AML-193 (cell line): ENCODE results near the gene CYBC1.

Source experiments
- DNase-seq, 2 experiments: peaks; one replicate each; lab custom pipeline; 2025; lab: John Stamatoyannopoulos, UW

CYBC1 gene

DNA sequence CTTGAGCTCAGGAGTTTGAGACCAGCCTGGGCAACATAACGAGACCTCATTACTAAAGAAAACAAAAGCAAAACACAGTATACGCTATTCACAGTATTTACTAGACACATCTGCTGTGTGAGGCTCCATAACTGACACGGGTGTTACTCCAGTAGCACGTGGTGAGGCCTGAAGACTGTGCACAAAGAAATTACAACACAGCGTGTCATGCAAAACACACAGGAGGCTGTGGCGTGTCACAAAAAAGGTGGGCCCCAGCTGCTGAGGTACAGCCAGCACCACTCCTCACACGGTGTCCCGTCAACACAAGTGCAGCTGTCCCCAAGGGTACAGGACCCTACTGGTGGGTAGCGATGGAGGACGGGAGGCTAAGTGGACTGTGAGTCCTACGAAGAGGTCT, 2.7 kb downstream of the CYBC1 start:
- no peak for DNase-seq

- DNase-seq = no peak
Observed at GRCh38 chr17:82446649-82447048, 3.9 kb downstream of the CYBC1 start.

DNA sequence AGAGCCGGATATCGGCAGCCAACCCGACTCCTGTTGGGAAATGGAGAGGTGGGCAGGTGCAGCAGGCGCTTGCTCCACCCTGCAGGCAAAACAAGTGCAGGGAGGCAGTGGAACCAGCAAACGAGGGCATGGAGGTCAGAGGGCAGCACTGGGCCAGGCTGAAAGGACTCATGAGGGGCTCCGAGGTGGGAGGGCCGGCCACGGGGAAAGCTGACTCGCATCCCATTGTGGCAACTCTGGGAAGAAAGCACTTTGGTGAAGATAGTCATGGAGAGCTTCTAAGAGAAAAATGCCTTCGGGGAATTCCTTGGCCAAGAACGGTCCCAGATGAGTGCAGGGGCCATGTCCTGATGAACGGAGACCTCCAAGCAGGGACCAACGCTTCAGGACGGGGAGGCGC, 4.4 kb downstream of the CYBC1 start:
- DNase-seq = no peak

- DNase-seq = no peak
Observed at GRCh38 chr17:82445542-82445941, 5.0 kb downstream of the CYBC1 start.

- no peak for DNase-seq
Observed at GRCh38 chr17:82444941-82445521, 5.5 kb downstream of the CYBC1 start.

DNA sequence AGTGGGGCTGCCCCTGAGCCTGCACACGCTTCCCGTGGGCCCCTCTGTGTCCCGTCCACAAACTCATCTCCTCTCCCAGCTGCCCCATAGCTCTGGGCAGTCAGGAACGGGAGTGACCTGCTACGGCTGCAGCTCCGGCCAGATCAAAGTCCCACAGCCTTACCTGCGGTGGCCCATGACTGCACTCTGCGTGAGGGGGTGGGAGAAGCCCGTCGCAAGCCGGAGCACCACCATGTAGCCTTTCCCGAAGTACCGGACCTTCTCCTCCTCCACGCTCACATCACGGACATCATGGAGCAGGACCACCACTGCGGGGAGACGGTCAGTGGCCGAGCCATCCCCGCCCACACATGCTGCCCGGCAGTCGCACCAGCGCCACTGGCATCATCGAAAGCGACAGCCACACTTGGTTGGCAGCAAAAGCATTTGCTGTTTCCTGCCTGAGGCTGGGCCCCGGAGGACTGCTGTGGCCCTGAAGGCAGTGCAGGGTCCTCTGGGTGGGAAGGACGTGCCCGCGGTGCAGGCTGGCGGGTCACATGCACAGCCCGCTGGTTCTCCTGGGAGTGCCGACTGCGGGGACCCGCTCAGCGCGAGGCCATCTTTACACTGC, 6.2 kb downstream of the CYBC1 start:
- DNase-seq = no peak

GRCh38 chr17:82443465-82444283, 6.9 kb downstream of the CYBC1 start:
- no peak for DNase-seq

DNA sequence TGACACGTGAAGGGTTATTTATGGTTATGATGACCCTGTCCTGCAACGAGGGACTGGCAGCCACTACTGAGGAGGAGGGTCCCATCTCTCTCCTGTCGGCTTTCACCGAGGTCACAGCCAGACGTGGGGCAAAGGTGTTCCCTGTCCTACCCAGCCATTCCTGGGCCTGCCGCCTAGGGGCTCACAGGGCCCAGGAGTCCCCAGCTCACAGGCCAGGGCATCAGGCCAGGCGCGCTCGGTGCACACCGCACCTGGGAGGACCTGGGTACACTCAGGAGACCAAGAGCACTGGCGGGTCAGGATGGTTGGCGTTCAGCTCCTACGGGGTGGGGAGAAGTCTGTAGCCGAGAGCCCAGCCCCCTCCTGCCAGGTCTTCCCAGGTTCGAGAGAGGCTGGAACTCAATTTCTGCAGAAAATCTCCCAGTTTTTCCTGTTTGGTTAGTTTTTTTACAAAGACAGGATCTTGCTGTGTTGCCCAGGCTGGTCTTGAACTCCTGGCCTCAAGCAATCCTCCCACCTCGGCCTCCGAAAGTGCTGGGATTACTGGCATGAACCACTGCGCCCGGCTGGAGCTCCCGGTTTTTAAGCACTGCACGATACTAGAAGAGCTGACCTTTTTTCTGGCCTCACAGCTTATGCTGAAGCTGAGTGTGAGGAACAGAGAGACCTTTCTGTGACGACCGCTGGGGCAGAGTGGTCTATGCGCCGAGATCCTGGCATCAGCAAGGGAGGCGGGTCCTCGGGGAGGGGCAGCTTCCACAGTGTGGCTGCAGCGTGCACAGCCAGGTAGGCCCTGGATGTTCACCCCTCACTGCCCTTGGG, 7.7 kb downstream of the CYBC1 start:
- no peak for DNase-seq

DNA sequence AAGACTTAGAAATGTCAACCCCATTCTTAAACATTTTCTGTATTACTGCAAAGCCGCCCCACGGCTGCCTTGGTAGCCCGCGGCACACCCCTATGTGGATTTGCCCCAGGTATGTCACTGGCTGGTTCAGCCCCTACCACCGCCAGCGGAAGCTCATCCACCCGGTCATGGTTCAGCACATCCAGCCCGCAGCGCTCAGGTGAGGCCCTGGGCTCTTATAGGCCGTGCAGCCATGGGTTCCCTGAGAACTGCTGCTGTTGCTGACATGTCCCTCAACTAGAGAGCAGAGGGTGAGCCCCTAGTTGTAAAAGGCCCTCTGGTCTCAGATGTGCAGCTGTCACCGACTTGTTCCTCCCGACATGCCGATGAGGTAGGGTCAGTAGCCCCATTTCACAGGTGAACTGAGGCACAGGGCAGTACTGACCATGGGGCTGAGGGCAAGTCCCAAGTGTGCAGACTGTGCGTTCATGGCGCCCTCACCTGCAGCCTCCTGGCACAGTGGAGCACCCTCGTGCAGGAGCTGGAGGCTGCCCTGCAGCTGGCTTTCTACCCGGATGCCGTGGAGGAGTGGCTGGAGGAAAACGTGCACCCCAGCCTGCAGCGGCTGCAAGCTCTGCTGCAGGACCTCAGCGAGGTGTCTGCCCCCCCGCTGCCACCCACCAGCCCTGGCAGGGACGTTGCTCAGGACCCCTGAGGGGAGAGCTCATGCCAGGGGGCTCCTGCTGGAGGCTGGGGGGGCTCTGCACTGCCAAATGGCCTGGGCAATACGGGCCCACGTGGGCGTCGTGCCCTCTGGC, 8.7 kb downstream of the CYBC1 start:
- DNase-seq = no peak

GRCh38 chr17:82440991-82441627, 9.4 kb downstream of the CYBC1 start:
- no peak for DNase-seq

GRCh38 chr17:82440469-82440981, 10.0 kb downstream of the CYBC1 start:
- DNase-seq = peak; percentile 62 to 65

- DNase-seq = no peak
Observed at GRCh38 chr17:82439829-82440365, 10.7 kb downstream of the CYBC1 start.

DNA sequence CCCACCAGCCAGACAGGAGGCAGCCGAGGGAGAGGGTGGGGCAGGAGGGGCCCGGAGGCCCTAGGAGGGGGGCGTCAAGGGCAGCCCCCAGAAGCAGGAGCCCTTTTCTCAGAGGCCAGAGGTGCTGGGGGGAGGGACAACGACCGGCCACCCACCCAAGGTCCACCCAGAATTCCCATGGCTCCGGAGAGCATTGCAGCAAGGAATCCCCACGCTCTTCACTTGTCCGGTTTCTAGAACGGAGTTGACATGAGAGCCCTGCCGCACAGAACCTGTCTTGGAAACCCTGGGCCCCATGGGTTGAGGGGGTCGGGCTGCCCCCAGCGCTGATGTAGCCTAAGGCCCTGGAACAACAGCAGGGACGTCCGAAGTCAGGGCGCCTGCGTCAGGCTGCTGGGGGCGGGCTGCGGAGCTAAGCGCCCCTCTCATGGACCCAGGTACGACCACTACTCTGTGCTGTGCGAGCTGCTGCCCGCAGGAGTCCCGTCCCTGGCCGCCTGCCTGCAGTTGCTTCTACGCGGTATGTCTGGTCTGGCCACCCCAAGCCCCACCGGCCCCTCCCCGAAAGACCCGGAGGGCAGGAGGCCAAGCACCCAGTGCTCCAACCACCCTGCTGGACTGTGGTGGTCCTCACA, 11.2 kb downstream of the CYBC1 start:
- DNase-seq = no peak

DNA sequence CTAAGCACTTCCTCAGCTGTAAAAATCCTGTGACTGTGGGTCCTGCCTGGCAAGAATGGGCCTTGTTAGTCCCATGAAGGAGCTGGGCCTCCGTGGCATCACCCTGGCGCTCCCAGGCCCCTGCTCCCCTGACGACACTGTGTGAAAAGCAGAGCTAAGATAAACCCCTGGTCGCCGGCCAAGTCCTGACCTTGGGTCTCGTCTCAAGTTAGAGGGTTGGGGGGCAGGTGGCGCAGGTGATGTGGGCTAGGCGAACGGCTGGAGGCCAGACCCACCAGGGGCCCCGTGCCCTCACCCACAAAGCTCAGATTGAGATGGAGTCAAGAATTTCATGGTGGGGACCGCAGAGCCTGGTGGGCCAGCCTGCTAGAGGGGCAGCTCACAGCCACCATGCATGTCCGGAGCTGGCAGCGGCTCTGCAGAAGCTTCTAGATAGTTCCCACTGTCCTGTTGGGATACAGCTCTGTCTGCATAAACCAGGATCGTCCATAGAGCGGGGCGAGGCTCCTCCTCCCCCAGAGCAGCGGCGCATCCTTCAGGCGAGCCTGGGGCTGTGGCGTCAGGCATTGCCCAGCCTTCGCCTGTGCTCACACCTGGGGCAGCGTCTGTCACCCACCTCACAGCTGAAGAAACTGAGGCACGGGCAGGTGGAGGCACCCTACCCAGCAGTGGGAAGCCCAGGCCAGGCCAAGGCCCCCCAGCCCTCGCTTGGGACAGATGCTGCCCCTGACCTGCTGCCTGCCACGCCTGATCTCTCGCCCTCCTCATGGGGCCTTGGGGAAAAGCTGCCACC, 12.0 kb downstream of the CYBC1 start:
- no peak for DNase-seq

GRCh38 chr17:82437325-82437668, 13.3 kb downstream of the CYBC1 start:
- DNase-seq = no peak

DNA sequence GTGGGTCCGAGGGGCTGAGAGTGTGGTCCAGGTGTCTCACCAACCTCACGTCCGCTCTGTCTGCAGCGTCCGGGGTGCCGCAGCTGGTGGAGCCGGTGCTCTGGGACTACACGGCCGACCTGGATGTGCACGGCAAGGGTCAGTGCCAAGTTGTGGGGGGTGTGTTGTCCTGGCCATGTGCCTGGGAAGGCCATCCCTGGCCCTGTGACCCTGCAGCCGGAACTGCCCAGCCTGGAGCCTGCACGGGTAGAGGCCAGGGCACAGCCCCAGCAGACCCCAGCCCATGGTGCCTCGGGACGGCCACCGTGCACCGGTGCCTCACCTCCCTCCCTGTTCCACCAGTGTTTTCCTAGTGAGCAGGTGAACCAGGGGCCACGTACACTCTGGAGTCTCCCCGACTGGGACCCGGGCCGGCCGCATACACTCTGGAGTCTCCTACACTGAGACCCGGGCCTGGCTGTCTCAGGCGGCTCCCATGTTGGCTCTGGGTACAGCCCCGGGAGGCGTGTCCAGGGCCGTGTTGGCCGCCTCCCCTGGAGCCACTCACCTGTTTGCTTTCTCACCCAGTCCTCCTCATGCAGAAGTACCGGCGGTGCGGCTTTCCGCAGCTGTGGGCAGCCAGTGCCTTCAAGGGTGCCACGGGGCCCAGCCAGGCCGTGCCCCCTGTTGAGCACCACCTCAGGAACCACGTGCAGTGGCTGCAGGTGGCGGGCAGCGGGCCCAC, 13.8 kb downstream of the CYBC1 start:
- no peak for DNase-seq

GRCh38 chr17:82435601-82436583, 14.7 kb downstream of the CYBC1 start:
- no peak for DNase-seq

- no peak for DNase-seq
Observed at GRCh38 chr17:82435103-82435502, 15.4 kb downstream of the CYBC1 start.
